GM21576 (cell line): ENCODE measurements around the gene SUGCT.
"Not testable (repeated sequence)": the region's sequence is repeated elsewhere in the genome, so short reads cannot be mapped to it uniquely, and the experiment has no call there.

ENCODE experiments used
- ATAC-seq: cut with Tn5 transposase; IDR thresholded peaks from one replicate; pipeline ENCODE4 v1.9.1; 2021; ENCODE audit warnings: mild to moderate bottlenecking, moderate library complexity; ENCODE audit not compliant: unreplicated experiment

Gene SUGCT

DNA sequence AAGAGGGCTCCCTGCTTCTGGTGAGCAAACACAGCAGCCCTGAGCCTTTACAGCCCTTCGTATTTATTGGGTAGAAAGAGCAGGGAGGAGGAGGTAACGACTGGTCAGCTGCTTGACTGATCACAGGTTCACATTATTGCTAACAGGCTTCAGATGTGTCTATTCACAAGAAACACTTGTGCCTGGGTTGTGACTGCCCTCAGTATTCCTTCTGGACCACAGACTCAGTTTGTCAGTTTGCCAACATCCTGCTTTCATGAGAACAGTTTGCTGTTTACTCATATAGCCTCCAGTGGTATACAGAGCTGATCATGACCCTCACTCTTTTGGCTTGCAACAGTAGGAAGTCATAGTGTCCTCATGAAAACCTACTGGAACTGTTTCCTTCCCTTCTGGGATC is 467.5 kb downstream of the SUGCT start:
- ATAC-seq: not testable (repeated sequence)

GRCh38 chr7:40604601-40605438 is 470.0 kb downstream of the SUGCT start:
- ATAC-seq: peak; percentile 78

DNA sequence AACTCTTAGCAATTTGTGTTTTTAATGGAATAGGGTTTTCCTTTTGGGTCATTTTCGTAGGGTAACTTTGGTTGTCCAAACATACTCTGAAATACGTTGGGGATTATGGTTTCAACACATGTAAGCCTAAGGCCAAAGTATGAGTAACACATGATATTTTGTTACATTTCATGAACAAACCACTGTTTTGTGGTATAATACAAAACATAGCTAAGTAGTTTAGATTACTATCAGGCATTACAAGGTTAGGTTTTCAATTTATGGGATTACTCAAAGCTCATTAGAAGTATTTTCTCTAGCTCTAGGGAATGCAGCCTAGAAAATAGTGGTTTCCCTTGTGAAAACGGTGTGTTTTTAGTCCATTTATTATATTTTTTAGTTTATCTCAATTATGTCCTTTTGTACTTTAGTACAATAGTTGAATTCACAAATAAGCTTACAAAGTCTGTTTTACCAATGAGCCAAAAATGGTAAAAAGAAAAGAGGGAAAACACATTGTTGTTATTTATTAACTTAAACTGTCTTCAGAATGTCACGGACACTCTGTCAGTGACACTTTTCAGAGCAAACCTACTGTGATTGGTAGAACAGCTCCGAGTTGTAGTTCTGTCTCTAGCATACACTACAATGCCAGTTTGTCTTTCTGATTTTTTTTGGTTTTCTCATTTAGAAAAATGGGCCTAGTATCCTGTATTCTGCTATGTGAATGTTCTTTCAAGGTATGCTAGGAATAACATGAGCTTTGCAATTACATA is 473.7 kb downstream of the SUGCT start:
- no peak for ATAC-seq

GRCh38 chr7:40610461-40610860 is 475.7 kb downstream of the SUGCT start:
- no peak for ATAC-seq

DNA sequence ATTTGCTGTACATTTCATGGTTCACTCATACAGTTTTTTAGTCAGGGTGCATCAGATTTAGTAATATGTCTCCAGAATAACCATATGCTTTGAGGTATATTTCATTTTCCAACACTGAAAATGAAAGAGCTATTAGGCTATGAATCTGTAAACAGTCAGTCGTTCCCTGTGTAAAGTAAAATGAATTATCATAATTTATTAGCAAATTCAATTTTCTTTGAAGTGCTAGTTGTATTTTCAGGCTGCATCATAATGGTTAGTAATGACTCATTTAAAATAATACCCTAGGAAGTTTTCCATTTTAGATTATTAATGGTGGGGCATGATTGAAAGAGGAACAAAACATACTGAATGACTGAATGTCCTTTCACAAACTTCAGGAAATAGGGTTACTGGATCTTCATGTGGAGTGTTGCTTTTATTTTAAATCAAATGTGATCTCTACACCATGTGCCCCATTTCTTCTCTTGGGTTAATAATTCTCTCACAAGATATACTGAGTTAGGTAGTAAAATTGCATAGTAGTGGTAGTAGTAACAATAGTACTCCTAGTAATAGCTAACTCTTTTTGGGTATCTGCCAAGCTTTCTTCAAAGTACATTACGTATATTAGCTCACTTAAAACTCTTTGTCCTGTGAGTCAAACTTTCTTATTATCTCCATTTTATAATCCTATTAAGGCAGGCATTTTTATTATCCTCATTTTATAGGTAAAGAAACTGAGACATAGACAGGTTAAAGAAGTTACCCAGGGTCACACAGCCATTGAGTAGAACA is 476.5 kb downstream of the SUGCT start:
- ATAC-seq: no peak

- no peak for ATAC-seq
Measured at GRCh38 chr7:40612298-40612697, 477.5 kb downstream of the SUGCT start.

- ATAC-seq: no peak
Measured at GRCh38 chr7:40619647-40620046, 484.8 kb downstream of the SUGCT start.

- no peak for ATAC-seq
Measured at GRCh38 chr7:40621592-40621998, 486.8 kb downstream of the SUGCT start.

DNA sequence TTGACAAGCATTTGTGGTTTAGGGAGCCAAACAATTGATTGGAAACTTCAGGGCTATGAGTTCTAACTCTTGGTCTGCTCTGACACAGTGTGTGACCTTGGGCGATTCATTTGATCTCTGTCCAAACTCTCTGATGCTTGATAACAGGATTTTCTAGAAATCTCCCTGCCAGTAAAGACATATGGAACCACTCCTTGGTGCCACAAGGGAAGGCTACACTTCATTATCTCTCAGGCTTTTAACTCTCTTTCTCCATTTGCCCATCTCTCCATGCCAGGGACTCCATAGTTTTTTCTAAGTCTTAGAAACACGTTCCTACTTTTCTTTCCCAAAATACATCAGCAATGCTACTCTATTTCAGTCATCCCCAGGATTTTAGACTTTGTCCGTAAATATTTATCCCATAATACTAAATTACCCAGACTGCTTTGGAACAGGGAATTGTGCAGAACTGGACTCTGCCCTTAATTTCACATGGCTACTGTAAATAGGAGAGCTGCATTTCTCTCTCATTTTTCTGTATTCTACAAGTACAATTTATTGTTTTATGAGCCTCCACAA is 488.2 kb downstream of the SUGCT start:
- ATAC-seq: no peak

GRCh38 chr7:40623863-40624262 is 489.1 kb downstream of the SUGCT start:
- no peak for ATAC-seq

DNA sequence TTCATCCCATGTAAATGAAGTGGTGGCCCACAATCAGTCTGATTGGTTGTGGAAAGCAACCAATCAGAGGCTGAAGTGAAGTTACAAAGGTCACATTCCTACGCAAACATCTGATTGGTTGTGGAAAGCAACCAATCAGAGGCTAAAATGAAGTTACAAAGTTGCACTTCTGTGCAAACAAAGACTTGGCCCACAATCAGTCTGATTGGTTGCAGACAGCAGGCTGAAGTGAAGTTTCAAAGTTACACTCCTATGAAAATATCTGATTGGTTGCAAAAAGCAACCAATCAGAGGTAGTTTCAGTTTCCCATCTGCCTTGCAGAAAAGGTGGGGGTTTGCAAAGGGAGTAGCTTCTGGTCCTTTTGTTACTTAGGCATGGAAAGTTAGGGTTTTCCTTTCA is 492.6 kb downstream of the SUGCT start:
- ATAC-seq: not testable (repeated sequence)

DNA sequence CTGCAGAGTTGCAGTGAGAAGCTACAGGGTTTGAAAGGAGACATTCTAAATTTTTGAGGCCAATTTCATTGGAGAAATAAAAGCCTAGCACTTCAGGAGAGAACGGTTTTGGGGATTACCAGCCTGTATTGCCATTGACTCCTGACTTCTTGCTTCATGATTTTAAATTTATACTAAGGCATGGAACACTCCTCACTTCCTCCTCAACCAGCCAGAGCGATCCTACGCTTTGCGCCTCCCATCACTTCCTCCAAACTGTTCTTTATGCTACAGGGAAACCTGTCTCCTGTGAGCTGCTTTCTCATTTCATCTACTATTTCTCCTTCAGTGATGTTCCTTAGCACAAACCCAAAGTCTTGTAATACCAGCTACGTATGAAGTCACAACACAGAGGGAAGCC is 495.1 kb downstream of the SUGCT start:
- ATAC-seq: no peak

DNA sequence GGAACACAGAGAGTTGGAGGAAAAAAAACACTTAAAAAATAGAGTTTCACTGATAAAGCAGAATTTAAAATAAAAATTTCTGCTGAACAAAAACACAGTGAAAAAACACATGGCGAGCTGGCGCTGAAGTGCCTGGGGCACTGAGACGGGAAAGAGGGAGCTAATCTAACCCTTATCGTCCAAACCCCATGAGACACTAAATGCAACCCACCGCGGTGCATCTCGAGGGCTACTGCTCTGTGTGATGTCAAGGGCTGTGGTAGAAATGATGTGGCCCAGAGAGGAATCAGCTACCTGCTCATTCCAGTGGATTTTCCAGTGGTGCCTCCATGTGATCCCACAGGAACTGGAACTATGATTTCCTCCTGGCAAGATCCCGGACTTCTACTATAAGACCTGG is 499.3 kb downstream of the SUGCT start:
- no peak for ATAC-seq

GRCh38 chr7:40638545-40639320 is 503.9 kb downstream of the SUGCT start:
- ATAC-seq: no peak

GRCh38 chr7:40640566-40640965 is 505.8 kb downstream of the SUGCT start:
- no peak for ATAC-seq

GRCh38 chr7:40641701-40642100 is 506.9 kb downstream of the SUGCT start:
- no peak for ATAC-seq

- ATAC-seq: no peak
Measured at GRCh38 chr7:40643664-40644063, 508.9 kb downstream of the SUGCT start.

DNA sequence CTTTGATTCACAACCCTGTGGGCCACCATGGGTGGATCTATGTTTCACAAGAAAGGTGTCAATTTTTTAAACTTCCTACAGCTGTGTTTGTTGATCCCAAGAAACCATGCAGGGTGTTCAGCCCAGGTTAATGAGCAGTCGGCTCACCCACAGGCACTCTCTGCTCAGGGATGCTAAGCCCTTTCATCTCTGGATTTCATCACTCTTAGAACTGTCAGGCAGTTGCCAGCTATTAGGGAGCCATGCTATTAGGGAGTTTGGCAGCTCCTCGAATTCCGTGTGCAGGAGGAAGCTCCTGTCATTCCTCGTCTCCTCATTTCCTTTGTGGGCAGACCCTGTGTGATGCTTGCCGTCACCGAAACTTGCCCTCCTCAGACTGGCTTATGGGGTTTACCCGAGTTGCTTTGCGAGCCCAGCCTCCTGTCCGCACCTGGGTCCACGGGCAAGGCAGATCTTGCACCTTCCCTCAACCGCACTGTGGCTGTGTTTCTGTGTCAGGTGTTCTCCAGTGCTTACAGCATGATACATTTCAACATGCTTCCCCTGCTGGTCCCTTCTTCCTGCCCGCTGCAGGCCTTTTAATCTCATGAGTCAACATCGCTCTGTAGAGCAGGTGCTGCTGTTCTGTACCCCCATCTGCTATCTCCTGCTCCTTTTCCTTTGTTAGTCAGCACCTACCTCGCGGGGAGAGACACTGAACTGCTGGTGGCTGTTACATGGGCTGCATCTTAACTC is 509.8 kb downstream of the SUGCT start:
- ATAC-seq: no peak

- no peak for ATAC-seq
Measured at GRCh38 chr7:40645197-40645596, 510.4 kb downstream of the SUGCT start.

GRCh38 chr7:40646717-40647116 is 511.9 kb downstream of the SUGCT start:
- no peak for ATAC-seq
